AG04450 (cell line): Measurements from ENCODE around the gene HEPACAM2. TPM values are rescaled to one million over a fixed set of nuclear protein-coding genes. Genes with fewer than 3 reads are reported as not detected.

Source experiments
- CTCF ChIA-PET: fragments of 300-600, 350-600 bp; formaldehyde crosslinking; extraction: SDS; loops from one replicate; lab custom pipeline; 2022; ENCODE audit warnings: antibody characterized with exemption, inconsistent platforms; lab: Charles Lee
- POLR2A ChIA-PET: fragments of 350-600 bp; formaldehyde crosslinking; extraction: SDS; loops from one replicate; lab custom pipeline; 2021; ENCODE audit warnings: antibody characterized with exemption, inconsistent platforms; lab: Yijun Ruan, JAX
- DNase-seq: peaks from one replicate; pipeline ENCODE4 v3.0.0-alpha.2; 2011; ENCODE audit warnings: low read depth, low spot score
- H3K27ac ChIP-seq: one replicate; pipeline ENCODE4 v1.5.1; 2012; ENCODE audit warnings: low read depth, low read length, control low read depth
- H3K27me3 ChIP-seq: one replicate; pipeline ENCODE4 v1.6.0; 2012; ENCODE audit warnings: low read length; ENCODE audit not compliant: control insufficient read depth, insufficient read depth
- H3K4me3 ChIP-seq: 2 replicates; pipeline ENCODE4 v1.5.1; 2011; ENCODE audit warnings: mild to moderate bottlenecking, low read depth, low read length, control low read depth
- H3K9me3 ChIP-seq: 2 replicates; pipeline ENCODE4 v1.5.1; 2012; ENCODE audit warnings: low read length; ENCODE audit not compliant: control insufficient read depth, insufficient read depth
- CTCF ChIP-seq: IDR thresholded peaks from 2 replicates; pipeline ENCODE4 v1.5.1; 2011; ENCODE audit warnings: low read depth, low read length, control low read depth, inconsistent platforms
- polyA minus RNA-seq: library from RNA; depleted of rRNA, polyadenylated mRNA; stranded (reverse); fragments of >200 nt; gene quantifications from 2 replicates; pipeline ENCODE4 v1.2.3, GENCODE V29; 2011; rRNA and poly(A)+ RNA removed
- polyA plus RNA-seq: library from polyadenylated mRNA; depleted of rRNA; stranded (reverse); fragments of >200 nt; gene quantifications from 2 replicates; pipeline ENCODE4 v1.2.3, GENCODE V29; 2011; rRNA removed

The HEPACAM2 gene
- polyA plus RNA-seq, result not detected in 2 replicates
- polyA minus RNA-seq, result not detected in 2 replicates

GRCh38 chr7:93226310-93226709 lies at the start of gene HEPACAM2:
HEPACAM2 (minus strand) TSS chr7:93226469.
- Histone ChIP-seq H3K9me3 (no peaks in the 10 kb centered on the region), H3K27ac (no peak within 1 kb of the TSS), H3K27me3 (peaks cover 5% of the 10 kb centered on the region), H3K4me3 (no peak within 1 kb of the TSS)
- ChIA-PET CTCF (interaction anchor here (0.6 to 5.5 kb wide), 5 partner anchors 42 to 137 kb away, joined by 3 to 89 read pairs (median 4); partner anchors contain the start of gene SAMD9), POLR2A (no interaction called here)
- DNase-seq, result no peak
- no peak for TF ChIP-seq CTCF

- DNase-seq, result no peak
- no peak overlapping the region for H3K27ac ChIP-seq
- no peaks in the 10 kb centered on the region for H3K27me3 ChIP-seq
- POLR2A ChIA-PET, result no interaction called here
- no peak overlapping the region for H3K4me3 ChIP-seq
- CTCF ChIA-PET, result interaction anchor here (0.6 to 1.8 kb wide), 3 partner anchors 19 to 109 kb away, joined by 3 to 7 read pairs (median 4); no protein-coding TSS in a partner anchor
- no peak for TF ChIP-seq CTCF
- no peaks in the 10 kb centered on the region for H3K9me3 ChIP-seq
Observed at GRCh38 chr7:93265220-93265619, 39.0 kb upstream of the HEPACAM2 start.

- POLR2A ChIA-PET, result no interaction called here
- no peak overlapping the region for H3K4me3 ChIP-seq
- no peaks in the 10 kb centered on the region for H3K27me3 ChIP-seq
- H3K27ac ChIP-seq, result no peak overlapping the region
- H3K9me3 ChIP-seq, result no peaks in the 10 kb centered on the region
- CTCF ChIA-PET, result no interaction called here
- no peak for DNase-seq
- no peak for TF ChIP-seq CTCF
Observed at GRCh38 chr7:93262535-93262934, 36.3 kb upstream of the HEPACAM2 start.

GRCh38 chr7:93258661-93259060 lies 32.4 kb upstream of the HEPACAM2 start:
- Histone ChIP-seq H3K4me3 (no peak overlapping the region), H3K9me3 (no peaks in the 10 kb centered on the region), H3K27me3 (no peaks in the 10 kb centered on the region), H3K27ac (no peak overlapping the region)
- CTCF ChIA-PET, result interaction anchor here (1.3 to 1.7 kb wide), 2 partner anchors 12 to 116 kb away, joined by 3 to 5 read pairs; no protein-coding TSS in a partner anchor
- DNase-seq, result no peak
- POLR2A ChIA-PET, result no interaction called here
- no peak for TF ChIP-seq CTCF

- POLR2A ChIA-PET, result no interaction called here
- no peak for DNase-seq
Observed at GRCh38 chr7:93249491-93250148, 23.4 kb upstream of the HEPACAM2 start.

More at GRCh38 chr7:93249491-93250148, 23.4 kb upstream of the HEPACAM2 start:
- Histone ChIP-seq H3K4me3 (no peak overlapping the region), H3K27me3 (no peaks in the 10 kb centered on the region), H3K9me3 (no peaks in the 10 kb centered on the region), H3K27ac (no peak overlapping the region)
- CTCF ChIA-PET, result interaction anchor here (1.2 to 2.2 kb wide), 3 partner anchors 125 to 302 kb away, joined by 3 to 8 read pairs (median 5); no protein-coding TSS in a partner anchor
- TF ChIP-seq CTCF, result no peak
